GM19099 (cell line): ENCODE measurements around the gene TMEM132A.

Experiments
- POLR2A ChIP-seq: IDR thresholded peaks from 3 replicates; pipeline ENCODE4 v1.6.1; 2011; ENCODE audit warnings: low read depth; ENCODE audit not compliant: insufficient read length; ENCODE audit errors: extremely low read depth

Gene TMEM132A

DNA sequence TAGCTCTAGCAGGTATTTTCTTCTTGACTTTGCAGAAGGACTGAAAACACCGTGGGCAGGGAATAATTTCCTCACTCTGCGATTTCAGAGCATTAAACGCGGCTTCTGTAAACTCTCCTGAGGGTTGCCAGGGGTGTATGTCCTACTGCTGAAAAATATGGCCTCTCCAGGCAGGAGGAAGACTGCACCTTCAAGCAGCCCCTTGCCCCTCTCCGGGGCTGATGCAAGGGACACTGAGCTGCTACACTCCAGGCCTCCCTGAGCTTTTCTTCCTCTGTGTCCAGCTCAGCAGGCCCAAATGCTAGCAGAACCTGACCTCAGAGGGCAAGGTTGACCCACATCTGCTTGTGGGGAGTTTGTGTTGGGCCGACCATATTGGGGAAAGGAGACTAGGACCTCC lies 49.4 kb downstream of the TMEM132A start:
- TF ChIP-seq POLR2A, result no peak

GRCh38 chr11:60974726-60975125 lies 50.5 kb downstream of the TMEM132A start:
- TF ChIP-seq POLR2A, result no peak

DNA sequence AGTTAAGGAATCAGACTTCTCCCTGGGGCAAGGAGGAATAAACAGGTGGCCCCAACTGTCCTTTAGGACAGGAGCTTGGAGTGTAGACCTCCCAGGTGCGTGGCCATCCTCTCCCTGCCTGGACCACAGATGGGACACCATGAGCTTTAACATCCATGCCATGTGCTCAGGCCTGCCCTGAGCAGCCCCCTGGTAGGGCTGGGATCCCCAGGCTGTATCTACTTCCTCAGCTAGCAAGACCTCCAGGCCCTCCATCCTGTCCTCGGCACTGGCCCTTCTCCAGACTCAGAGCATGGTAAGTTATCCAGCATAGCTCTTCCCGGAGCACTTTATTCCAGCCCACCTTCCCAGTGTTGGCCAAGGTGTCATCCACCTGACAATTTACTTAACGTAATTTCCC lies 53.0 kb downstream of the TMEM132A start:
- no peak for TF ChIP-seq POLR2A

GRCh38 chr11:60977836-60978235 lies 53.6 kb downstream of the TMEM132A start:
- no peak for TF ChIP-seq POLR2A

- no peak for TF ChIP-seq POLR2A
These were observed 54.5 kb downstream of the TMEM132A start for GRCh38 chr11:60978546-60979380.

GRCh38 chr11:60981515-60981914 lies 57.3 kb downstream of the TMEM132A start:
- no peak for TF ChIP-seq POLR2A

- TF ChIP-seq POLR2A, result no peak
These were observed 57.9 kb downstream of the TMEM132A start for GRCh38 chr11:60982184-60982583.

GRCh38 chr11:60984149-60984548 lies 59.9 kb downstream of the TMEM132A start:
- no peak for TF ChIP-seq POLR2A

DNA sequence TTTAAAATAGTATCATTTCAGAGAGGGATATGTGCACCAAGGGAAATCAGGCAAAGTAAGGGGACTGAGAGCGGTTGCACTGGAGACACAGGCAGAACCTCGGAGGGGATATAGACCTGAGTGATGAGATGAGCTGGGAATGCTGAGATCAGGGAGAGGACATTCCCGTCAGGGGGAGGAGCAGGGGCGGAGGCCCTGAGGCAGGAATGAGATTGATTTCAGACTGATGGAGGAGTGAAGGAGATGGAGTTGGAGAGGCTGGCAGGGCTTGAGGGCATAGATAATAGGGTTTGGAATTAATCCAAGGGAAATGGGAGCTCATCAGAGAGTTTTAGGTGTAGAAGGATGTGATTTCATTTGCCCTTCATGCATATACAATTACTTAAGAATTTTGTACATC lies 60.4 kb downstream of the TMEM132A start:
- no peak for TF ChIP-seq POLR2A

GRCh38 chr11:60985501-60985900 lies 61.2 kb downstream of the TMEM132A start:
- TF ChIP-seq POLR2A, result no peak

- no peak for TF ChIP-seq POLR2A
These were observed 62.0 kb downstream of the TMEM132A start for GRCh38 chr11:60985991-60986915.
